Gastroesophageal sphincter (tissue), 4 donors: Measurements from ENCODE around the gene CHRNE. TPM values are rescaled to one million over a fixed set of nuclear protein-coding genes. Genes with fewer than 3 reads are reported as not detected.

ENCODE experiments used
- ATAC-seq: fragments of 150-250 bp; one replicate; pipeline ENCODE4 v1.9.1; 2016; ENCODE audit warnings: mild to moderate bottlenecking, moderate library complexity
- H3K27ac ChIP-seq, 4 donors: fragments of 200-600 bp; sonication (generic) in 3 of 4; 1 replicate in 3 of 4; 2 replicates in 1 of 4; pipeline ENCODE4 v1.5.1; 2016 to 2019
- H3K27me3 ChIP-seq: fragments of 200-600 bp; sonication (generic); one replicate; pipeline ENCODE4 v1.5.1; 2019
- H3K36me3 ChIP-seq, 2 donors: fragments of 200-600 bp; sonication (generic); one replicate each; pipeline ENCODE4 v1.5.1; 2019; ENCODE audit warnings: control low read depth in 1 of 2
- H3K4me1 ChIP-seq, 3 donors: fragments of 200-600 bp; sonication (generic); 1 replicate in 2 of 3; 2 replicates in 1 of 3; pipeline ENCODE4 v1.5.1; 2016 to 2019; ENCODE audit warnings: control low read depth in 2 of 3
- H3K4me3 ChIP-seq, 2 donors: fragments of 200-600 bp; sonication (generic); one replicate each; pipeline ENCODE4 v1.5.1; 2019; ENCODE audit warnings: mild to moderate bottlenecking in 1 of 2, moderate library complexity in 1 of 2
- H3K9me3 ChIP-seq, 3 donors: fragments of 200-600 bp; sonication (generic); one replicate each; pipeline ENCODE4 v1.5.1; 2017 to 2019; ENCODE audit warnings: control low read depth in 2 of 3
- EP300 ChIP-seq: sonication (generic); formaldehyde crosslinking; IDR thresholded peaks from one replicate; pipeline ENCODE4 v1.6.1; 2017; ENCODE audit warnings: antibody characterized with exemption, mild to moderate bottlenecking
- POLR2A ChIP-seq, 2 donors: fragments of 450-650 bp; IDR thresholded peaks; one replicate each; pipeline ENCODE4 v1.6.1; 2017; ENCODE audit warnings: antibody characterized with exemption in 2 of 2, mild to moderate bottlenecking in 2 of 2, moderate library complexity in 1 of 2
- POLR2AphosphoS5 ChIP-seq: sonication (generic); formaldehyde crosslinking; IDR thresholded peaks from one replicate; pipeline ENCODE4 v1.6.1; 2017; ENCODE audit warnings: antibody characterized with exemption
- WGBS, 2 donors: methylation state at CpG; one replicate each; pipeline ENCODE4 v1.1.5; 2018; ENCODE audit warnings: low coverage in 1 of 2; 5-methylcytosine and 5-hydroxymethylcytosine counted together
- total RNA-seq, 4 donors: library from RNA; depleted of rRNA; stranded (reverse); fragments of >200 nt; gene quantifications; one replicate each; pipeline ENCODE4 v1.1.0, GENCODE V29; 2016
- TF ChIP-seq, protein P1 (sequence below), 4 experiments: fragments of 200-600 bp in 2 of 4; fragments of 450-650 bp in 2 of 4; sonication (generic) in 1 of 4; IDR thresholded peaks; one replicate each; pipeline ENCODE4 v1.5.1; 2017 to 2019; ENCODE audit warnings: antibody characterized with exemption in 4 of 4, mild to moderate bottlenecking in 2 of 4, moderate library complexity in 2 of 4

The CHRNE gene
- total RNA-seq, 4 donors from 2014 or later = 0.23 to 0.67 TPM; not detected in 2

DNA sequence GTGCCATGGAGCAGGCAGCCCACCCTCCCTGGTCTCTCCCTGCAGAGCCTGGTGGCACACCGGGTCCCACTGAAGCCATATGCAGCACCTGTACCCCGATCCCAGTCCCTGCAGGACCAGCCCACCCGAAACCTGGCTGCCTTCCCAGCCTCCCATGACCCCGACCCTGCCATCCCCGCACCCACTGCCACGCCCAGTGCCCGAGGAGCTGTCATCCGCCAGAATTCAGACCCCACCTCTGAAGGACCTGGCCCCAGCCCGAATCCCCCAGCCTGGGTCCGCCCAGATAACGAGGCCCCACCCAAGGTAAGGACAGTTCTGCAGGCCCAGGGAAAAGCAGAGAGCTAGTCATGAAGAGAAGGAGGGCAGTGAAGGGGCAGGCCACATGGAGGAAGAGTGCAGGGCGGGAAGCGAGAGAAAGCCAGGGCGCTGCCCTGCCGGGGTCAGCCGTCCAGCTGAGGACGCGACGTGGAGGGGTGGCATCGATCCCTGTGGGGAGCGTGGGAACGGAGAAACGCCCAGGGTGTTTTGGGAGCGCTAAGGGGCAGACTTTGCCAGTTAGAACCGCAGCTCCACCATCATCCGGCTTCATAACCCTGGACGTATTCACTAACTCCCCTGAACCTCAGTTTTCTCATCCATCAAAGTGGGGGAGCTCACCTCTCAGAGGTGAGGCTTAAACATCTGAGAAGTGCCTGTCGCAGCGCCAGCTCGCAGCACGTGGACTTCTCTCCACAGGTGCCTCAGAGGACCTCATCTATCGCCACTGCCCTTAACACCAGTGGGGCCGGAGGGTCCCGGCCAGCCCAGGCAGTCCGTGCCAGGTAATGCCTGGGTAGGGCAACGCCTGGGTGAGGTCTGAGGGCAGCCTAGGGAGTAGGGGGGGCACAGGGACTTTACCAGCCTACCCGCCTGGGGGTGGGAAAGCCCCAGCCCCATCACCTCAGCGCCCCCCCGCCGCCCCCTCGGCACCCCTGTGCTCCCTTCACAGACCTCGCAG, 11.2 kb downstream of the CHRNE start:
- no peaks in the 10 kb centered on the region for H3K4me1 ChIP-seq

DNA sequence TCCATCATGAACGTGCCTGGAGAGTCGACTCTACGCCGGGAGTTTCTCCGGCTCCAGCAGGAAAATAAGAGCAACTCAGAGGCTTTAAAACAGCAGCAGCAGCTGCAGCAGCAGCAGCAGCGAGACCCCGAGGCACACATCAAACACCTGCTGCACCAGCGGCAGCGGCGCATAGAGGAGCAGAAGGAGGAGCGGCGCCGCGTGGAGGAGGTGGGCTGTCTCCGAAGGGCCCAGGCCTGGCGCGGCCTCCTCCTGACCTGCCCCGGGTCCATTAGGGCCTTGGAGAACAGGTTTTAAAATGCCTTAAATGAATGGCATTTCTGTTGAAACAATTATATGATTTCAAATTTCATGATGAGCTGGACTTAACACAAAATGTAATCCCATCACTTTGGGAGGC, 15.3 kb downstream of the CHRNE start:
- no peak for ATAC-seq
- peaks cover 0 to 93% of the 10 kb centered on the region in 2 donors for H3K36me3 ChIP-seq
- WGBS, 2 donors = 60% methylated on average over 2 of the region's 18 CpGs; no CpG with 5 or more reads in 1 of the 2 donors
- H3K27ac ChIP-seq = no peak overlapping the region
- no peaks in the 10 kb centered on the region for H3K27me3 ChIP-seq
- H3K9me3 ChIP-seq = no peaks in the 10 kb centered on the region
- no peaks in the 10 kb centered on the region for H3K4me1 ChIP-seq
- TF ChIP-seq POLR2A (IDR thresholded peaks at IDR 0.05) (no peak), EP300 (no peak), POLR2AphosphoS5 (no peak)
- TF ChIP-seq, protein P1, sequence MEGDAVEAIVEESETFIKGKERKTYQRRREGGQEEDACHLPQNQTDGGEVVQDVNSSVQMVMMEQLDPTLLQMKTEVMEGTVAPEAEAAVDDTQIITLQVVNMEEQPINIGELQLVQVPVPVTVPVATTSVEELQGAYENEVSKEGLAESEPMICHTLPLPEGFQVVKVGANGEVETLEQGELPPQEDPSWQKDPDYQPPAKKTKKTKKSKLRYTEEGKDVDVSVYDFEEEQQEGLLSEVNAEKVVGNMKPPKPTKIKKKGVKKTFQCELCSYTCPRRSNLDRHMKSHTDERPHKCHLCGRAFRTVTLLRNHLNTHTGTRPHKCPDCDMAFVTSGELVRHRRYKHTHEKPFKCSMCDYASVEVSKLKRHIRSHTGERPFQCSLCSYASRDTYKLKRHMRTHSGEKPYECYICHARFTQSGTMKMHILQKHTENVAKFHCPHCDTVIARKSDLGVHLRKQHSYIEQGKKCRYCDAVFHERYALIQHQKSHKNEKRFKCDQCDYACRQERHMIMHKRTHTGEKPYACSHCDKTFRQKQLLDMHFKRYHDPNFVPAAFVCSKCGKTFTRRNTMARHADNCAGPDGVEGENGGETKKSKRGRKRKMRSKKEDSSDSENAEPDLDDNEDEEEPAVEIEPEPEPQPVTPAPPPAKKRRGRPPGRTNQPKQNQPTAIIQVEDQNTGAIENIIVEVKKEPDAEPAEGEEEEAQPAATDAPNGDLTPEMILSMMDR (IDR thresholded peaks at IDR 0.05) = no peak
- H3K4me3 ChIP-seq = no peak overlapping the region

More for the DNA sequence above, 11.2 kb downstream of the CHRNE start:
- H3K4me3 ChIP-seq = no peak overlapping the region
- H3K36me3 ChIP-seq = peaks cover 0 to 99% of the 10 kb centered on the region in 2 donors
- no peaks in the 10 kb centered on the region for H3K9me3 ChIP-seq
- 96% methylated on average over 5 of the region's 42 CpGs; no CpG with 5 or more reads in 1 of the 2 donors for WGBS, 2 donors
- H3K27ac ChIP-seq = no peak overlapping the region
- no peak for ATAC-seq
- no peaks in the 10 kb centered on the region for H3K27me3 ChIP-seq
- no peak for TF ChIP-seq POLR2AphosphoS5
- no peak for TF ChIP-seq EP300
- TF ChIP-seq POLR2A (IDR thresholded peaks at IDR 0.05) = no peak
- TF ChIP-seq, protein P1 (IDR thresholded peaks at IDR 0.05) = no peak

DNA sequence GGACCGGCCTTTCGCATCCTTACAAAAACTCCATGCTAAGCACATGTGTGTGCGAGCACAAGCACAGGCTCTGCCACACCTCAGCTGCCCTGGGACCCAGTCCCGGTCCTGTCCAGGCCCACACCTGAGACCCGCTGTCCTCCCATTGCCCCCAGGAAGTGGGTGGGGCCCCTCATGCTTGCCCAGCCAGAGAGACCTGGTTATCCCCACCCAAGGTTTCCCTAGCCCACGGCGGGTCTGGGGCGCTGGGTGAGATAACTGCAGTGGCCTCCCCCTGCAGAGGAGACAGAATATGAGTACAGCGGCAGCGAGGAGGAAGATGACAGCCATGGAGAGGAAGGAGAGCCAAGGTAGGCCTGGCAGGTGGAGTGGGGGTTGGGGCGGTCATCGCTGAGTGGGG, 16.1 kb downstream of the CHRNE start:
- H3K27ac ChIP-seq = no peak overlapping the region
- TF ChIP-seq, protein P1 (IDR thresholded peaks at IDR 0.05) = no peak
- TF ChIP-seq POLR2AphosphoS5 = no peak
- TF ChIP-seq POLR2A (IDR thresholded peaks at IDR 0.05) = no peak
- TF ChIP-seq EP300 = no peak
- H3K36me3 ChIP-seq = peaks cover 0 to 89% of the 10 kb centered on the region in 2 donors
- H3K9me3 ChIP-seq = no peaks in the 10 kb centered on the region
- peaks cover 0 to 3% (median 1%) of the 10 kb centered on the region in 3 donors for H3K4me1 ChIP-seq
- 89 to 100% methylated on average over 2 to 3 of the region's 12 CpGs for WGBS, 2 donors
- H3K4me3 ChIP-seq = no peak overlapping the region
- no peak for ATAC-seq
- H3K27me3 ChIP-seq = no peaks in the 10 kb centered on the region

DNA sequence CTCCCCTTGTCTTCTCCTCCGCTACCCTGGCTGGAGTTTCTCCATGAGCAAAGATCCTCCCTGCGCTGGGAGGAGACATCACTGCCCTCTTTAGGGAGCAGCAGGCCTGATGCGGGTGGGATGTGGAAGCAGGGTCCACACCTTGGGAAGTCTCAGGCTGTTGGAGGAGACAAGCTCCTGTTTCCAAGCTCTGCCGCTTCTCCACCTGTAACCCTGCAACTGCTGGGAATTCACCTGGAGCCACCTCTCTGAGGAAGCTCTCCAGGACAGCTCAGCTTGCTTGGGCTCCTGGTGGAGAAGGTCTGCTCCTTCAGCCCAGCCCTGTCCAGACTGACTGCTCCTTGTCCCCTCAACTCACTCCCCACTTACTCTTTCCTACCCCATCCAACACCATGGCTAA, 18.4 kb downstream of the CHRNE start:
- Histone ChIP-seq H3K27me3 (no peaks in the 10 kb centered on the region), H3K9me3 (no peaks in the 10 kb centered on the region), H3K36me3 (peaks cover 0 to 83% of the 10 kb centered on the region in 2 donors), H3K27ac (no peak overlapping the region), H3K4me1 (peaks cover 0 to 9% (median 3%) of the 10 kb centered on the region in 3 donors), H3K4me3 (no peak overlapping the region)
- no peak for TF ChIP-seq POLR2AphosphoS5
- no peak for TF ChIP-seq POLR2A (IDR thresholded peaks at IDR 0.05)
- no peak for TF ChIP-seq EP300
- TF ChIP-seq, protein P1 (IDR thresholded peaks at IDR 0.05) = no peak
- no CpG with 5 or more reads among the region's 4 CpGs for WGBS, 2 donors
- no peak for ATAC-seq
